ENCODE data around the gene FBXL17.

Gene FBXL17

DNA sequence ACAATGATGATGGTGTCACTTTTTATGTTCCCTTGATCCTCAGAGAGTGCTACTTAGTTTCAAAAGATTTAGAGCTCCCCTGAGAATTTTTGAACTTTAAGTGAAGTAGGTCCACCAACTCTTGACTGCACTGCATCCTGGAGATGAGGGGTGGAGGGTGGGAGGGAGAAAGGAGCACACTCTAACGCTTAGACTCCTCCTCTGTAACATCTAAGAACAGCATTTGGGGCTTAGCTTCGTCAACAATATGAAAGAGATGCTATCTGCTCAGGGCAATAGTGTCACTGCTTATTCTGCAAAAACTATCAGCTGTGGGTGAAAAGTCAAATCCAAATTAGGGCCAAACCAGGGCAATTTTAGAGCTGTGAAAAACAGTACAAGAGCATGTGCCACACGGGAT, 468.4 kb downstream of the FBXL17 start:
- no peak for DNase-seq (ENCODE audit: low read depth)

DNA sequence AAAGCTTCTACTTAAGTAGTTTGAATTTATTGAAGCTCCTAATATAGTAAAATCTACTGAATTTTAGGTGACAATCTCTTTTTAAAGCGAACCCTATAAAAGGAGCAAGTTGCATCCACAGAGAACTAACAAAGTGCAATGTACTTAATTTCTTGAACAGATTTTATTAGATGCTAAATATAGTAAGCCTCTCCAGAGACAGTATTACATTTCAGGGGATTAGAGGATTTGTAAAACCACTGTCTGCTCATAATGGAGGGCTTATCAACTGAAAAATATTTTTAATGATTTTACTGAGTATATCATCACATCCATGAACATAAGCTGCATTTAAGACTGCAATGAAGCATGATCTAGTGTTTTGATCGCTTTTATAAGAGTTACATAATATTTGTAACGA, 481.2 kb downstream of the FBXL17 start:
- DNase-seq (ENCODE audit: low read depth): no peak

DNA sequence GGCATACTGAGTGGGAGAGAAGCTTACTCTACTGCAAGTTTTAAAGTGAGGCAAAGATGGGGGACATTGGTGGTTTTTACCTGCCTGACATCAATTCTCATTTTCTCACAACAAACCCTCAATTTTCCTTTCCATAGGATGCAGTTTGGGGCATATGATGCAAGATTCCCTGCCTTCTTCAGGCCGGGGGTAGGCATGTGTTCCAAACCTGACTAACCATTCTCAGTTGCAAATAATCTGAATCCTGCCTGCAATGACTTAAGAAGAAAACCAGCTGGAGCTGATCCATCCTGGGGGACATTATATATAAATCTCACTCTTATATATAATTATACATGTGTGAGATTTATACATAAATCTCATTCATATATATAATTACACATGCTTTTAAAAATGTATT, 487.5 kb downstream of the FBXL17 start:
- no peak for DNase-seq (ENCODE audit: low read depth)

DNA sequence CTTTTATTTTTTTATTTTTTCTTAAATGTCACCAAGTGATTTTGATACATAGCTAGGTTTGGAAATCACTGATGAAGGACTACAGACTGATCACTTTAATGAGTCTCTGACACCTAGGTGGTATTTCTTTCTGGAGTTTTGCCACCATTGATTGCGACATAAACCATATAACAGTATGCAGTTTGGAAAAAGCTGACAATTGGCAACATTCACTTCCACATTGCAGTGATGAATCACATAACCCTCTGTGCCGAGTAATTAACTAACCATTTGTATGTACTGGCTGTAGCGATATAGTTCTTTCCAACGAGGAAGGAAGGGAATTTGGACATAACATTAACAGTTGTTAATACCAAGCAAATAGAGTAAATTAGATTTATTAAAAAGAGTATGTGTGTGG, 488.3 kb downstream of the FBXL17 start:
- DNase-seq (ENCODE audit: low read depth): no peak

DNA sequence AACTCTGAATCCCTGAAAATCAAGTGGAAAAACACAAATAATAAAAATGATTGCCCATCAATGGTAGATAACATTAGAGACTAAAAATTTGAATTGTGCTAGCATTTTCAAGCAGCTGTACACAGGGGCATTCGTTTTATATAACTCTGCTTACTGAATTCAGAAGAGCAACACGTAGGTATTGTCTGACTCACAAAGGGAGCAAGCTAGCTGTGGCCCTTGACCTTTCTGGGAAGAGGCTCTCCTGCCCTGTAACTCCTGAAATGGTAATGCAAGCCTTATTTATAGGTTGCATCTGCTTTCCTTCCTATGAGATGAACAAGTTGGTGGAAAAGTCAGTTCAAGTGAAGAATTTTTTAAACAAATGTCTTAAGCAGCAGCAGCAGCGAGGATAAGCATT, 492.5 kb downstream of the FBXL17 start:
- no peak for DNase-seq (ENCODE audit: low read depth)

DNA sequence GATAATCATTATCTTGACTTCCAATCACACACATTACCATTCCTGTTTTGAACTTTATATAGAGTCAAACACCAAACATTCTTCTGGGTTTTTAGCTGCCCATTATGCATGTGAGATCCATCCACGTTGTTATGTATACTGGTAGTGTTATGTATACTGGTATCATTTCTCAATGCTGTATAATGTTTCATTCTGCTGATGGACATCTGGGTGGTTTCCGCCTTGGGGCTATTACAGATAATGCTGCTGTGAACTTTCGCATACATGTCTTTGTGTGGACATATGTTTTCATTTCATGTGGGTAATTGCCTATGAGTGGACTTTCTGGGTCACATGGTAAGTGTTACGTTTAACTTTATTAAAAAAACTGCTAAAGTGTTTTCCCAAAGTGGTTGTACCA, 493.4 kb downstream of the FBXL17 start:
- DNase-seq (ENCODE audit: low read depth): no peak

DNA sequence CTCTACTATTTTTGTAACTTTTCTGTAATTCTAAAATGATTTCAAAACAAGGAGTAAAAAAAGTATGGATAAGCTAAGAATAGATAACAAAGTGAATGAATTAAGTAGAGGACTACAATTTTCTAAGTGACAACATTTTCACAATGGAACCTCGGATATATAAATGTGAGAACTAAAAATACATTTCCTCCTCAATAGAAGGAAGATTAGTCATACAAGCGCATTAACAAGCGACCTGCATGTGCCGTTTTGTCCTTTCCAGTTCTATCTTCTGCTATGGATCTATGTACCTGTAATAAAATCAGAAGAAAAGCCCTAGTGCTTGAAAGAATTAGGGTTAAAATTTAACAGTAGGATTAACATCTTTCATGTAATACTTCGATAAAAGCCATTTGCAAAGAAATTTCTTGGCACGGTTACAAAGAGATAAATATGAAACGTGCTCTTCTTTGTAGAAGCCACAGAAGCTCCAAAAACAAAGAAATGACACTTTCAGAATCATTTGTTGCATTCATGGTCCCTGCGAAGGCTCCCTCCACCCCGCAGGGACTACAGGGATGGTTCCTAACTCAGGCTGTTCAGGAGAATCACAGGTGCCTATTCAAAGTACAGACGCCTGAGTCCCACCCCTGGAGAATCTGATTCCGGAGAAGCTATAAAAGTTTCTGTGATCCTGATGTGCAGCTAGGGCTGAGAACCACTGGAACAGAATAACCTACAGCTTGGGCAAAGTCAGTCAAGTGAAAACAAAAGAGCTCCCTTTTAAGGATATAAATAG, 494.5 kb downstream of the FBXL17 start:
- DNase-seq (ENCODE audit: low read depth): no peak

DNA sequence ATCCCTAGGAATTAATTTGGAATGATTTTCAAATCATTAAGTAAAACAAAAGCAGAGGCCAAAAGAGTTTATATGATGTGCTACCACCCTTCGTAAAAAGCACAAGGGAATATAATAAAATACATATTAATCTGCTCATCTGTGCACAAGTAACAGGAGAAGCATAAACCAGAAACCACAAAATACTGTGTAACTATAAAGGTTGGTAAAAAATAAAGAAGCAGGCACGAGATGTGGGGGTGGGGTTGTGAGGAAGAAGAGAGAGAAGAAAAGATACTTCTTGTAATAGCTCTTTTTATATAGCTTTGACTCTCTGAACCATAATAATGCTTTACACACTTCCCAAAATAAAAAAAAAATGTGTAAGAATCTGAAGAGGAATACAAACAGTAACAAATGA, 496.3 kb downstream of the FBXL17 start:
- DNase-seq (ENCODE audit: low read depth): no peak

DNA sequence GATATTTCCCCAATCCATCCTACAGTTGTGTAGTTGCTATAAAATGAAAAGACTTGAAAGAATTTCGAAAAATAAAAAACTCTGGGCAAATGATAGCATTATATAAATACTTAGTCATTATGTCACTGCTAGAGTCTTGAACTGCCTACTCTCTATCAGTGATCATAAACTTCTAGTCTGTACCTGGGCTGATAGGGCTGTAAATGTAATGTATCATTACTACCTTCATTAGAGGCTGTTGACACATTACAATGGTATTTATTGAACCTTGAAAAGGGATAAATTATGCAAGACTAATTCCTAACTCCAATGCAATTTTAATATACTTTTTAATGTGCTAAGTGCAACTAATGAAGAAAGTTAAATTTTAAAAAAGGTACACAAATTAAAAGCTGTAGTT, 497.0 kb downstream of the FBXL17 start:
- DNase-seq (ENCODE audit: low read depth): no peak

DNA sequence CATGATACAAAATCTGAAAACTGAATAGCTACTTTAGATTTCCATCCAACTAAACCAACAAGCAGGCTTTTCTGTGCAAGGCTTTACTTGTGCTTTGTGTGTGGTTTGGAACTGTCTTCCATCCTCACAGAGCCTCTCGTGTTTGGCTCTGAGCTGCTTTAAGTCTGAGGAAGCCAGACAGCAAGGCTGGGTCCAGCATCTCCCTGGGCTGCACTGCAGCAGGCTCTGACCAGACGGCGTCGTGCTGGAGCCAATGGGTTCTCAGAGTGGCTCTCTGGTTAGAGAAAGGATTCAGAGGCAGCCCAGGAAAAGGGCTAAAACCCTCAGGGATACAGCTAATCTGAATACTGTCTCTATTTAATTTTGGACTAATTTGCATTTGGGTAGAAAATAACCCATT, 503.2 kb downstream of the FBXL17 start:
- DNase-seq (ENCODE audit: low read depth): no peak

DNA sequence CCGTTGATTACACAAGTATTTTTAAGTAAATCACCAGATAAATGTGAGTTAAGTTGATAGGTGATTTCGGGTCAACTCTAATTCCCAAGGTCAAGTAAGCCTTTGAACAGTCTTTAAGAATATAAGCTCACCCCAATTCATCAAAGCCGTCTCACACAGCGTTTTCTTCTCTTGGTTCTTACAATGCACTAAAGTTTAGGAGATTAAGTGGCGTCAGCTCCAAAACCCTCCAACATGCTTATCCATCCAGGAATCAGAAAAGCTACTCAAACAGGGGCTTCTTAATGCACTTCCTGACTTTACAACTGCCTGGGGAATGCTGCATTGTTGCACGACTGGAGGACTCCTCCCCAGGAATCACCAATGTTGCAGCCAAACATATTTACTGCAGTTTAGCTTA, 505.0 kb downstream of the FBXL17 start:
- DNase-seq (ENCODE audit: low read depth): no peak

DNA sequence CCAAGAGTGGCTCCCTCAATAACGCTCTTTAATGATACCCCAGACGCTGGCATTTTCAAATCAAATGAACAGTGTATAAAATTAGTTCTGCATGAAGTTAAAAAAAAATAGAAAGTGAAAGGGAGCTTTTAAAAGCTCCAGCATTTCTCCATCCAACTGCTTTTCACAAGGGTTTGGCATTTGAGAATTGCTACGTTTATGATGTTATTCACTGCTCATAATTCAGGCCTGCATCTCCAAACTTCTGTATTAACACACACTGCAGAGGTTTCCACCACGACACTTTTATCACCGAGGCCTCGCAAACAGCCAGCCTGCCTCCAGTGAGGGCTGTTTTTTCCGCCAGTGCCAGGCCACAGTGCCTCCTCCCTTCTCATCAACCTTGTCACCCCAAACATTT, 505.6 kb downstream of the FBXL17 start:
- no peak for DNase-seq (ENCODE audit: low read depth)

DNA sequence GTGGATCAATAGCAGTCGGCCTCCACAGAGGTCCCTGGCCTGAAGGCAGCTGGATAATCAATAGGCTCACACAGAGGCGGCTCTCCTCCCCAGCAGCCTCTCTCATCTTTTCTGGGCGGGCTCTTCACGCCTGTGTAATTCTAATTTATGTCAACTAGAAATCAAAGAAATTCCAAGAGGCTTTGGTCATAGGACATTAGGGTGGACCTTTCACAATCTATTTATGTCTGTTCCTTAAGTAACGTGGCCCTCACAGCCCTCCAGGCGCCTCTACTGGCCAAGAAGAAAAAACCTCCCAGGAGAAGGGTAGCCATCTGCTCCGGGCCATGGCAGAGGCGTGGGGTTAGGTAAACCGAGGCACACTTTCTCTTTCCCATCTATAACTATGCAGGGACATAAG, 506.1 kb downstream of the FBXL17 start:
- no peak for DNase-seq (ENCODE audit: low read depth)

DNA sequence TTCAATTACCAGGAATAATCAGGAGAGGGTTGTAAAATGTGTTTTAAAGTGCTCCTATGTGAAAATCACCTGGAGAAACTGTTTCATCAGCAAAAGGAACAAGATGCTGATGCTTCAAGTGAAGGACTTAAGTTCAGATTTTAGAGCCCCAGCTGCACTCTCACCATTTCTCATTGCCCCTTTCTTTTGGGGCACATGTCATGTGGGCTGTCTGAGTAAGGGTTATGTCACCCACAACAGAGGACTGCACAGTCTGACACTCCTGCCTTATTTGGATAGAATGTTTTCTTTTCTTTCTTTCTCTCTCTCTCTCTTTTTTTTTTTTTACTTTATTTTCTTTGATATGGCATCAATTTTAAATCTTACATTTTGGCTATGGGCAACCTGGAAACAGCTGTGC, 507.1 kb downstream of the FBXL17 start:
- DNase-seq (ENCODE audit: low read depth): no peak

DNA sequence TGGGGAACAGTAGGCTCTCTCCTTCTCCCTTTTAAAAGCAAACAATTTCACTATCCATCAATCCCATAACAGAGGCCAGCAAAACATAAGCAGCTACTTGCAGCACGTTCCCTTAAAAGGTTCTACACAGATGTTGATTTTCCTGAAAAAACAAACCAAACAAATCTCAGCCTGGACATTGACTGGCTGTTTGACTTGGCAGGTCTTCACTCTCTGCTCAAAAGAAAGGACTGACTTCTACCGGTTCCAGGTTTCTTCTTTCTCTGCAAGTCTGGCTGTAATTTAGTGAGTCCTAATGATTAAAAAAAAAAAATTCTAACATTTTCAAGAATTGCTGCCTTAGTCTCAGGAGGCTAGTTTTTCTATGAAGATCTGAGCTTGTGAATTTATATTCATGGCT, 508.0 kb downstream of the FBXL17 start:
- DNase-seq (ENCODE audit: low read depth): no peak

DNA sequence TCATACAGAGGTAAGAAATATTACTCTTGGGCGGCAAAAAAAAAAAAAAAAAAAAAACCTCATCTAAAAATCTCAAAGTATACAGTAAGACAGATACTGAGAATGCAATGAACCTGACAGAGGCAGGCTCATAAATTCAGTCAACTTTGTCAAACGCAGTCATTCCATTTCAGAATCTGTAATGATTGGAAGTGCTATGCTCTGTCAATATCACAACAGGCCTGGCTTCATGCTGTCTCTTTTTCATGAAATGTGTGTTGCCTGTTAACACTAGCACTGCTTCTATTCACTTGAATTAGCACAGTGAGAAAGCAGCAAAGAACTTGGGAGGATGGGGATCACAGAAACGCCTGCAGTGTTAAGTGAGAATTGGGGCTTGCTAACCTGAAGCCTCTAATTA, 510.9 kb downstream of the FBXL17 start:
- no peak for DNase-seq (ENCODE audit: low read depth)

DNA sequence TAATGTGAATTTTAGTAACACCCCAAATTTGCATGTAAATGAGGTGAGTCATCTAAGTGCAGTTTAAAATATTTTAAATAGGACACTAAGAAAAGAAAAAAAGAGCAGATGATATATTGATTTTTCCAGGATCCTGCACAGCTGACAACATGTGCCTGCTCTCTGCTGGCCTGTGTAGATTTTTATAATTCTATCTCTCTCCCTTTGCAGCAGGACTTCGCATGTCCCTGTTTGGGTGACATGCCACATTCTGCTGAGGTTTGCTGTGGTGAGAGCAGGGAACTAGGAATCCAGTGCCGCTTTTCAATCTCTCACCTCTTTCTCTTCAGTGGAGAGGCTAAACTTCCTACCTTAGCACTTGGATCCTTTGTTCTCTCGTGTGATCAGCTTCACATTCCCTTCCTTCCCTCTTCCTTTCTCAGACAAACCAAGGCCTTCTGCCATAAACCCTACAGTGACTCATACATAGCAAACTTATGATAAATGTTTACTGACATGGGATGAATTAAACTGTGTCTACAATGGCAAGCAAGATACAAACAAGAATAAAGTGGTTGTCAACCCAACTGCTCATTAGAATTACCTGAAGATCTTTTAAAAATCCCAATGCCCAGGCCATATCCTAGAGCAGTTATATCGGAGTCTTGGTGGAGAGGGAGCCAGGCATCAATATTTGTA, 512.3 kb downstream of the FBXL17 start:
- DNase-seq (ENCODE audit: low read depth): no peak

DNA sequence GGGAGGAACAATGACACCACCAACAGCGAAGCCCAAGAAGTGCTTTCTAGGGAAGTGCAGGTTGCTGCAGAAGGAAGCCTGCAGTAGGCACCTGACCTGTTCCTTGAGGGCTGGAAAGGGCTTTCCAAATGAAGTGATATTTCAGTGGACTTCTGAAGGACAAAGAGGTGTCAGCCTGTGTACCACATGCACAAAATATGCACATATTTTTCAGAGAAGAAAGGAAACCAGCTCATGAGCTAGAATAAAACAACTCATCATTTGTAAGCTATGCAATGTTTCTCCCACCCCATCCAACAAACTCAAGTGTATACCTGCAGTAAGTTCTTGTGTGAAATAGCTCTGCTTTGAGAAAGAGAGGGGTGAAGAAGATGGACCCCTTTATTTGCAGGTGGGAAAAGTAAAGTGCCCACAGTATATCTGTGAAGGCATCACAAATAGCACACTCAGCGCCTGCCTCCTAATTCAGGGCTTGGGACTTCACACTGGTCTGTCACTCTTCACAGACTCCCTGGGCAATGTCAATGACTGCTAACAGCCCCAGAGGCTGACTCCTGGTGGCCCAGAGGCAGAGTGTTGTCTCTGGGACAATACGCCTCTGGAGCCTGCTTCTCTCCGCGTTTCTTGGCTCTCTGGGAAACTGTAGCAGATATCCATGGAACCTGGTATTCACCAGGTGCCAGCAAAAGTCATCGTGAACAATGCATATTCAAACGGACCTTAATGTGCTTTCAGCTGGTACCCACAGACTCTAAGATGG, 513.1 kb downstream of the FBXL17 start:
- no peak for DNase-seq (ENCODE audit: low read depth)

DNA sequence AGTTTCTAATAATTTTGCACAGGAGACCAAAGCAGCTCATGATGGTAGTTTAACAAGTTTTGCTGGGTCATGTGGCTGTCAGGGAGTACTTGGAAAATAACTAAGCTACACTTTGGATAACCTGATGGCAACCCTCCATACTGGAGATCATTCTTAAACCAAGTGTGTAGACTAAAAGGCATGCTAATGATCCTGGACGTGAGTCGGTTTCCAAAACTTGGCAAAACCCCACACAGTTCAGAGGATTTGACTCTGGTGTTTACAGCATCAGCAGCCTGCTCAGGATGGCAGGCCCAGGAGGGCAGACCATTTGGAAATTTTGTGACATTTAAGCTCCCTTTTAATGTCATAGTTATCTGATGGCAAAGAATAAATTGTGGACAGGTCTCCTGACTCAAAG, 514.6 kb downstream of the FBXL17 start:
- DNase-seq (ENCODE audit: low read depth): no peak

DNA sequence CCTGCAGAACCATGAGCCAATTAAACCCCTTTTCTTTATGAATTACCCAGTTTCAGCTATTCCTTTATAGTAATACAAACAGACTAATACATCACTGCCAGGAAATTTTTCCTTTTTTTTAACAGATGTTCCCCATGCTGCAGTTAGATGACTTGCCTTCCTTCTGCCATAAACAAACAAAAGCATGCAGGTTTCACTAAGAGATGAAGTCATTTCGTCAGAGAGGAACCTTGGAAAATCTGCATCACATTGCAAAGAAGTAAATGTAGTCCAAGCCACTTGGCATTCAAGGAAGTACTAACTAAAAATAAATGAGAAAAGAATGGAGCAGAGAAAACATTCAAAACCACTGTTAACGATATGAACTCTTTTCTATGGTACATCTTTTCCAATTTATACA, 517.1 kb downstream of the FBXL17 start:
- DNase-seq (ENCODE audit: low read depth): no peak

DNA sequence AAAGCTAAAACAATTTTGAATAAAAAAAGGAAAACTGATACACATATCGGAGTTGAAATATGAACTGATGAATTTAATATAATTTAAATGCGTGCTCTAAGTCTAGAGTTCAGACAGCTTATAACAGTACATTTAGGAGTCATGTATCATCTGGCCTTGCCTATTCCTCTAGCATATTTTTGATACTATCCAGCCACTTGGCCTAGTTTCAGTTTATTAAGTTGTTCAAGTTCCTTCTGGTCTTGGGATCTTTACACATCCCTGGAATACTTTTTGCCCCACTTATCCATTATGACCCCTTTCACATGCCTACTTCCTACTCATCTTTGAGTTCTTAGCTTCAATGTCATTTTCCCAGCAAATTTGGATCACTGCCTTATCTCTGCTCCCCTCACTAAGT, 518.8 kb downstream of the FBXL17 start:
- no peak for DNase-seq (ENCODE audit: low read depth)

DNA sequence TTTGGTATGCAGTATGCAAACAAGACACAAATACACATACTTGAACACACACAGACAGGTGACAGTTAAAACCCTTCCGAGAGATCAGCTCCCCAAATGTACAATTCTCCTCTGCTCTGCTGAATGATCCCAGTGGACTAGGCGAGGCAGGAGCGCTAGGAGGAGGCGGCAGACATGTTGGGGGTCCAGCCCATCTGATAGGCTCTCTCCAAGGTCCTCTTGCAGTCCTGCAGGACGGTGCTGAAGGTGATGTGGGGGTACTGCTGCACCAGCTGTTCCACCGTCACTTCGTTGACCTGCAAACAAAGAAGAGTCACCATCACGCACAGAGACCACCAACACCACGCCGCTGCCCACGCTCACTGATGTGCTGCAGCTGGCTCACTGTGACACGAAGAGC, 520.3 kb downstream of the FBXL17 start:
- DNase-seq (ENCODE audit: low read depth): no peak

DNA sequence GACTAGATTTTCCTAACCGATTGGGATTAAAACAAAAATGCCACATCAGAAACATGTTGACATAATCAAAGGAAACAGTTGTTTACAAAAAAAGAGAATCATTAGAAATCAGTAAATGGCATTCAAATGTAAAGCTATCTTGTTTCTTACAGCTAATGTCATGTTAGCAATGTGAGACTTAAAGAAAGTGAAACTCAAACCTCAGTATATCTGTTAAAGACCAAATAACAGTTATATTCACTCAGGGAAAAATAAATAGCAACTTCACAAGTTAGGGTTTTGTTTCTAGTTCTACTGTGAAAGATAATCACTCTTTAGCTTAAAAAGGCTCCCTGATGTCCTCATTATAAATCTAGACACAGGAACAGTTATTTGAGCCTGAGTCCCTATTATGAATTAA, 521.9 kb downstream of the FBXL17 start:
- no peak for DNase-seq (ENCODE audit: low read depth)
